OCI-LY7 (cell line): ENCODE data around the gene NACC2.

Experiments
- CTCF ChIP-seq: fragments of 200-600 bp; sonication (generic); conservative IDR thresholded peaks from 2 replicates; pipeline ENCODE4 v1.5.1; 2014; ENCODE audit warnings: mild to moderate bottlenecking, antibody characterized with exemption, low read length, moderate library complexity, mixed read lengths
- EZH2phosphoT487 ChIP-seq: fragments of 200-600 bp; sonication (generic); IDR thresholded peaks from 2 replicates; pipeline ENCODE4 v1.6.1; 2018; ENCODE audit warnings: low read depth, borderline replicate concordance, mild to moderate bottlenecking, mixed run types, antibody characterized with exemption, low read length, moderate library complexity, mixed read lengths

- TF ChIP-seq CTCF (no peak), EZH2phosphoT487 (no peak)
These were observed 50.7 kb downstream of the NACC2 start for GRCh38 chr9:136044207-136044970.
